Measurements from ENCODE around the gene CPVL. TPM values are rescaled to one million over a fixed set of nuclear protein-coding genes. Genes with fewer than 3 reads are reported as not detected.

The CPVL gene
- total and polyA plus RNA-seq, 8 donors: 1.6 to 25.6 (median 2.9) TPM

DNA sequence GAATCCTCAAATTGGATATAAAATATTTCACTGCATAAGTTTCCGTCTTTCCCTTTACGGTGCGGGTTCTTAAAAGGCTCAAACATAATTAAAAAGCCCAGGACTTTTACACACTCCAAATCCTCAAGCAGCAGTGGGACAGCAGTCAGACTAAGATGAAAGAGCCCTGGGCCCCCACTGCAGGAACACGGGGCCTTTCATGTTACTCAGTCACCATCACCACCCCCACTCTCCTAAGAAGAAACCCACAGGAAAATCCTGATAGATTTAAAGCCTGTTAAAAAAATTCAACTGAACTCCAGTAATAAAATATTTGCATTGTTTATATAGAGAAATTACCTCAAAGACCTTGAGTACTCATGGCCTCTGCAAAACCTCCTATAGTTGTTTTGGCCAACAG, 114.2 kb downstream of the CPVL start:
- no peaks in the 10 kb centered on the region for H3K27me3 ChIP-seq
- DNase-seq (no peak), FAIRE-seq (no peak), ATAC-seq (no peak)
- intact Hi-C loops (cut with DNase I): no loop called here
- no peaks in the 10 kb centered on the region for H3K4me1 ChIP-seq
- H3K9me3 ChIP-seq: no peaks in the 10 kb centered on the region
- TF ChIP-seq, protein P1, sequence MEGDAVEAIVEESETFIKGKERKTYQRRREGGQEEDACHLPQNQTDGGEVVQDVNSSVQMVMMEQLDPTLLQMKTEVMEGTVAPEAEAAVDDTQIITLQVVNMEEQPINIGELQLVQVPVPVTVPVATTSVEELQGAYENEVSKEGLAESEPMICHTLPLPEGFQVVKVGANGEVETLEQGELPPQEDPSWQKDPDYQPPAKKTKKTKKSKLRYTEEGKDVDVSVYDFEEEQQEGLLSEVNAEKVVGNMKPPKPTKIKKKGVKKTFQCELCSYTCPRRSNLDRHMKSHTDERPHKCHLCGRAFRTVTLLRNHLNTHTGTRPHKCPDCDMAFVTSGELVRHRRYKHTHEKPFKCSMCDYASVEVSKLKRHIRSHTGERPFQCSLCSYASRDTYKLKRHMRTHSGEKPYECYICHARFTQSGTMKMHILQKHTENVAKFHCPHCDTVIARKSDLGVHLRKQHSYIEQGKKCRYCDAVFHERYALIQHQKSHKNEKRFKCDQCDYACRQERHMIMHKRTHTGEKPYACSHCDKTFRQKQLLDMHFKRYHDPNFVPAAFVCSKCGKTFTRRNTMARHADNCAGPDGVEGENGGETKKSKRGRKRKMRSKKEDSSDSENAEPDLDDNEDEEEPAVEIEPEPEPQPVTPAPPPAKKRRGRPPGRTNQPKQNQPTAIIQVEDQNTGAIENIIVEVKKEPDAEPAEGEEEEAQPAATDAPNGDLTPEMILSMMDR (IDR thresholded peaks at IDR 0.05): no peak
- H3K36me3 ChIP-seq: no peaks in the 10 kb centered on the region
- WGBS, 2 donors: 88 to 91% methylated on average over 4 of the region's 4 CpGs
- H3K27ac ChIP-seq: no peak overlapping the region
- no peak overlapping the region for H3K4me3 ChIP-seq

DNA sequence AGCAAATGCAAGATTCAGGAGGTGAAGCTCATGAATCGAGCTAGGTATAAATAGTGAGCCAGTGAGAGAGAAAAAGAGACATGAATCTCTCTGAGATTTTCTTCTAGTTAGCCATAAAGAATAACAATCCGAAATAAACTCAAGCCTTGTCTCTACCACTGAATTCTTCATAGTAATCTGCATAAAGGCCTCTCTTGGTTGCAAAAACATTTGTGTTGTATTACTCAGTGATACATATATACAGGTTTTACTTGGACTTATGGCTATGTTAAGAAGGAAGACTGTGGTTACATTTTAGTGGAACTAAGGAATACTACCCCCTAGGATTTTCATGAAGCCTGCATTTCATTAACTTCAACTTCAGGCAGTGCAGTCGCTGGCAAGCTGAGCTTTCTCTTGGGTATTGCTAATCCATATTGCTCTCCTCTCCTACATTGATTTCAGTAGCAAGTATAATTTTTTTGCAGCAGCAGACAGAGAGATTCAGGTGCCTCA, 115.5 kb downstream of the CPVL start:
- TF ChIP-seq, protein P1 (IDR thresholded peaks at IDR 0.05): no peak
- no peak for FAIRE-seq

DNA sequence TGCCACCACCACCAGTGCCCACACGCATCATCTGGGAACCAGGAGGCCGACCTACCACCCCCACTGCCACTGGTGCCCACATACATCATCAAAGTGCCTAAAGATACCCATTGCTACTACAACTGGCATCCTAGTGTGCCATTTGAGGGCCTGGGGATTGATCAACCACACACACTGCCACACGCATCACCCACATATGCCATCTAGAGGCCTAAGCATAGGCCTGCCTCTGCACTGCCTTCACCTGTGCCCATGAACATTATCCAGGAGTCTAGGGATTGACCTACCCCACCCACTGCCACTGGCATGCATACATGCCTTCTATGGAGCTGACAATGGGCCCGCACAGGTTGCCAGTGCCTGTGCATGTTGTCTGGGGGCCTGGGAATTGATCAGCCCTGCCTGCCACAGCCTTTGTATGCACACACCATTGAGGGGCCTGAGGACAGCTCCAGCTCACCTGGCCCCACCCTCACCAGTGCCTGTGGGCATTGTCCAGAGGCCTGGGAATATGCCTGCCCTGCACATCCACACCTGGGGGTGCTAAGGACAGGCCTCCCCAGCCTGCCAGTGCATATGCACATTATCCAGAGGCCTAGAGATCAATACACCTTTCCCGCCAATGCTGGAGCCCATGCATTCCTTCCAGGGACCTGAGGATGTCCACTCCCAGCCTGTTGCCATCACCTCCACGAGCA, 123.9 kb downstream of the CPVL start:
- TF ChIP-seq, protein P1 (IDR thresholded peaks at IDR 0.05): no peak
- H3K27ac ChIP-seq: no peak overlapping the region
- FAIRE-seq: no peak
- H3K4me3 ChIP-seq: no peak overlapping the region
- H3K4me1 ChIP-seq: no peaks in the 10 kb centered on the region
- WGBS, 2 donors: 94 to 98% methylated on average over 6 of the region's 6 CpGs
- no peaks in the 10 kb centered on the region for H3K36me3 ChIP-seq
- H3K27me3 ChIP-seq: no peaks in the 10 kb centered on the region
- no peak for ATAC-seq
- intact Hi-C loops (cut with DNase I): no loop called here
- no peak for DNase-seq
- no peaks in the 10 kb centered on the region for H3K9me3 ChIP-seq

More for the DNA sequence above, 115.5 kb downstream of the CPVL start:
- Histone ChIP-seq H3K4me1 (no peaks in the 10 kb centered on the region), H3K27ac (no peak overlapping the region), H3K36me3 (no peaks in the 10 kb centered on the region), H3K27me3 (no peaks in the 10 kb centered on the region), H3K9me3 (no peaks in the 10 kb centered on the region), H3K4me3 (no peak overlapping the region)
- no peak for ATAC-seq
- 82 to 84% methylated on average over 3 of the region's 3 CpGs for WGBS, 2 donors
- intact Hi-C loops (cut with DNase I): no loop called here
- no peak for DNase-seq

DNA sequence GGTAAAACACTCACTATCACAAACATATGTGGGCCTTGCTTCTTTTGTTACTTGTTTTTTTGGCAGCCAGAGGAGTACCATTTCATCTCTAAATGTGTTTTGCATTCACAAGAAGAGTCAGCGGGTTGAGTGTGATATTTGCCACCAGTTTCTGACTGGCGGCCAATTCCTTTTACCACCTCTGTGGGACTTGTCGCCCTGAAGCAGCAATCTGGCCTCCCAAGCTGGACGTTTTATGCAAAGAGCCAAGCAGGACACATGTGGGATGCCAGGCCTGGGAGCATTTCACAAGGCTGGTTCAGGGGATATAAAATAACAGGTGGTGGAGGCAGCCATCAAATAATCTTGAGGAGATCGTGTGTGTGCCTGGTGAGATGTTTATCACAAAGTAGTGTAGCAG, 126.4 kb downstream of the CPVL start:
- H3K27ac ChIP-seq: no peak overlapping the region
- no peak for ATAC-seq

DNA sequence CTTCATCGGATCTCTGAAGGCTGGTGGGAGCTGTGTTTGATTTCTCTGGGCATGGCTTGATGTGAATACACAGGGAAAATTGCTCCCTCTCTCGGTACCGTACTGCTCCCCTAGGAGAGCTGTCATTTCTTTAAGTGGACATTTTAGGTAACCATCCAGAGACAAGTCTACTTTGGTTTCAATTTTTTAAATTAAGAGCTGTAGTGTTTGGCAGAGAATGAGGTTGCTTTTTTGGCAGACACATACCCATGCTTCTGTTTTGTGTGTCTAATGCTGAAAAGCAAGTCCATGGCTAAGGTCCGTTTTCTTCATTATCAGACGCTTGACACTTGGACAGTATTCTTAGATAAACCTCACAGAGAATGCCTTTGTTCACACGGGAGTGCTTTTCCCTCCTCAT, 127.0 kb downstream of the CPVL start:
- WGBS, 2 donors: 63 to 69% methylated on average over 6 of the region's 6 CpGs

More for the DNA sequence above, 126.4 kb downstream of the CPVL start:
- DNase-seq (no peak), FAIRE-seq (no peak)
- H3K4me3 ChIP-seq: no peak overlapping the region
- no peaks in the 10 kb centered on the region for H3K9me3 ChIP-seq
- no peaks in the 10 kb centered on the region for H3K4me1 ChIP-seq
- TF ChIP-seq, protein P1 (IDR thresholded peaks at IDR 0.05): no peak
- H3K27me3 ChIP-seq: no peaks in the 10 kb centered on the region
- intact Hi-C loops (cut with DNase I): no loop called here
- H3K36me3 ChIP-seq: no peaks in the 10 kb centered on the region
- 86 to 90% methylated on average over 5 of the region's 5 CpGs for WGBS, 2 donors

More for the DNA sequence above, 127.0 kb downstream of the CPVL start:
- Histone ChIP-seq H3K27ac (no peak overlapping the region), H3K4me1 (no peaks in the 10 kb centered on the region), H3K36me3 (no peaks in the 10 kb centered on the region), H3K4me3 (no peak overlapping the region), H3K27me3 (no peaks in the 10 kb centered on the region), H3K9me3 (no peaks in the 10 kb centered on the region)
- ATAC-seq (no peak), FAIRE-seq (no peak), DNase-seq (no peak)
- TF ChIP-seq, protein P1 (IDR thresholded peaks at IDR 0.05): no peak
- intact Hi-C loops (cut with DNase I): no loop called here
